Measurements from ENCODE around the gene LAMTOR2.

Gene LAMTOR2

GRCh38 chr1:156073740-156074139 lies 19.2 kb downstream of the LAMTOR2 start:
- in situ Hi-C loops (cut with MboI; ENCODE audit: low sequenced_read_pairs) = no loop called here

DNA sequence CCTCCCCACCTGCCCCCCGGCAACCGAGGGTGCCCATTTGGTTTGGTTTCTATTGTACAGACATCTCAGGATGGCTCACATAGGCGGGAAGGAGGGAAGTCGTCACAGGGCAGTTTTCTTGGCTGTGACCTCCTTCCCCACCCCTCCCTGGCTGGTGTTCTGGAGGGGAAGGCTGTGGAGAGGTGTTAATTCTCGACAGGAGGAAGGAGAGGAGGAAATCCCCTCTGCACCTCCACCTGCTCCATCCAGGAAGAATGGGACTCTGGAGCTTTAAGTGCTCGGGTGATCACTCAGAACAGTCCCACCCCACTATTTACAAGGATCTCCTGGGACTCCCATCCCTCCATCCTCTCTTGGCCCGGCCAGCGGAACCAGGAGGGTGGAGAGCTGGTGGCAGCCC lies 20.1 kb downstream of the LAMTOR2 start:
- in situ Hi-C loops (cut with MboI; ENCODE audit: low sequenced_read_pairs) = no loop called here

GRCh38 chr1:156075162-156075561 lies 20.6 kb downstream of the LAMTOR2 start:
- in situ Hi-C loops (cut with MboI; ENCODE audit: low sequenced_read_pairs) = no loop called here

GRCh38 chr1:156075775-156076204 lies 21.2 kb downstream of the LAMTOR2 start:
- in situ Hi-C loops (cut with MboI; ENCODE audit: low sequenced_read_pairs) = no loop called here

DNA sequence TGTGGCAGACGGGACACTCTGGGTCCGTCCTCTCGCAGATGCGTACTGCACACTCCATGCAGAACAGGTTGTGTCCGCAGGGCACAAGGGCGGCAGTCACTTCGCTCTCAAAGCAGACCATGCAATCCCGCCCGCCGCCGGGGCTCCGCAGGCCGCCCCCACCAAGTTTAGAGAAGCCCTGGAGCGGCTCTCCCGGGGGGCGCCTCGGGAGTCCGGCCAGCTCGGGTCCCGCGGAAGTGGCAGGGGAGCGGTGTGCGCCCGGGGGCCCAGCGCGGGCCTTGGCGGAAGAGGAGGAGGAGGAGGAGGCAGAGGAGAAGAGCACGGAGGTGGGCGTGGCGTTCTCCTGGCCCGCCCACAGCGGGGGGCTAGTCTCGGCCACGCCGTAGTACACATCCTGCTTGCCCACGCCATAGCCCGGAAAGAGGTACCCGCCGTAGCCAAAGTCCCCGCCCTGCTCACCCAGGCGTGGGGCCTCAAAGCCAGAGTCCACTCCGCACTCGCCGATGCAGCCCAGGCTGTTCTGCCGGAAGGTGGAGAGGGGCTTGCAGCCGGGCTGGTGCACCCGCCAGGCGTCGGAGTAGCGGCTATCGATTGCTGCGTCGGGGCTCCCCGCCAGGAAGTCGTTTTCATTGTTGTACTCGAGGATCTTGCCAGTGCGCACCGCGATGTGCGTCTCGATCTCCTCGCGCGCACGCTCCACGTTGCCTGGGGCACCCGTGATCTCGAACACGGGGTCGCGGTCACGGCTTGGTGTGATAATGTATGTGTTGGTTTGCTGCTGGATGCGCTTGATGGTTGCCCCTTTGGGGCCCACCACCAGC lies 22.2 kb downstream of the LAMTOR2 start:
- in situ Hi-C loops (cut with MboI; ENCODE audit: low sequenced_read_pairs) = no loop called here

DNA sequence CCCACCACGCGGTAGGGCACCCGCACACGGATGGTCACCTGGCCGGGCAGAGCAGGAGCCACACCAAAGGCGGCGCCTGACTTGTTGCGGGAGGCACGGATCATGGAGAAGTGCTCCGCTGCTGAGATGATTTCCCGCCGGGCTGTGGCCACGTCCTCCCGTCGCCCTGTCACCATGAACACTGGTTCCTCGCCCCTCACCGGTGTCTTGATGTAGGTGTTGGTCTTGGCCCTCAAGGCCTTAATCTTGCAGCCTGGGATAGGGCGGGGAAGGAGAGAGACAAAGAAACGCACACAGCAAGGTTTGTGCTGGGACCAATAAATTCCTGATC lies 22.8 kb downstream of the LAMTOR2 start:
- in situ Hi-C loops (cut with MboI; ENCODE audit: low sequenced_read_pairs) = no loop called here

DNA sequence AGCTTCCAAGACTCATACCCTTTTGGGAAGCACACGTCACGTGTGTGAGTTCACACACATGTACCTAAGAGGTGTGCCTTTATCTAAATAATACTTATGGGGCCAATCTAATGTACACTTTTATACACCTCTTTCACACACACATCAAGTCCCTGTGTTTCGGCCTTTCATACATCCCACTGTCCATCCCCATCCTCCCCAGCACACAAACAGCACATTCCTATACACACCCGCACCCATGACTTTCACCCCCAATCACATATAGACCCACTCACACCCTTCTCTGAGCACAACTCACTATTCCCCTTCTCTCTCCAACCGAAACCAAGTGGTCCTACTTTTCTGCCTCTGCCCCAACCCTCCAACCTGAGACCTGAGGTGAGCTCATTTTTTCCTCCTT lies 24.1 kb downstream of the LAMTOR2 start:
- in situ Hi-C loops (cut with MboI; ENCODE audit: low sequenced_read_pairs) = no loop called here

GRCh38 chr1:156079762-156080161 lies 25.2 kb downstream of the LAMTOR2 start:
- in situ Hi-C loops (cut with MboI; ENCODE audit: low sequenced_read_pairs) = no loop called here

- in situ Hi-C loops (cut with MboI; ENCODE audit: low sequenced_read_pairs) = no loop called here
These were observed 25.8 kb downstream of the LAMTOR2 start for GRCh38 chr1:156080241-156080862.

DNA sequence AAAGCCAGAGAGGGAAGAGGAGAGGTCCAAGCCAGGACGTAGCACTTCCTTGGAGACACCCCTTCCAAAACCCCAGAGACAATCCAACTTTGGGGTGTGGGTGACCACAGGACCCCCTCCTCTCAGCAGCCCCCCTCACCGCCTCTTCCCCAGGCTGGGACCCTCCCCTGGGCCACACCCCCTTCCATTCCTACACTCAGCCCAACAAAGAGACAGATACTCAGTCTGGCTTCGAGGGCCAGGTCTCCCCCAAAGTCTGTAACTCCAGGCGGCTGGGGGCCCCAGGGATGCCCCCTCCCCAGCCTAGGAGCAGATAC lies 26.2 kb downstream of the LAMTOR2 start:
- in situ Hi-C loops (cut with MboI; ENCODE audit: low sequenced_read_pairs) = no loop called here

DNA sequence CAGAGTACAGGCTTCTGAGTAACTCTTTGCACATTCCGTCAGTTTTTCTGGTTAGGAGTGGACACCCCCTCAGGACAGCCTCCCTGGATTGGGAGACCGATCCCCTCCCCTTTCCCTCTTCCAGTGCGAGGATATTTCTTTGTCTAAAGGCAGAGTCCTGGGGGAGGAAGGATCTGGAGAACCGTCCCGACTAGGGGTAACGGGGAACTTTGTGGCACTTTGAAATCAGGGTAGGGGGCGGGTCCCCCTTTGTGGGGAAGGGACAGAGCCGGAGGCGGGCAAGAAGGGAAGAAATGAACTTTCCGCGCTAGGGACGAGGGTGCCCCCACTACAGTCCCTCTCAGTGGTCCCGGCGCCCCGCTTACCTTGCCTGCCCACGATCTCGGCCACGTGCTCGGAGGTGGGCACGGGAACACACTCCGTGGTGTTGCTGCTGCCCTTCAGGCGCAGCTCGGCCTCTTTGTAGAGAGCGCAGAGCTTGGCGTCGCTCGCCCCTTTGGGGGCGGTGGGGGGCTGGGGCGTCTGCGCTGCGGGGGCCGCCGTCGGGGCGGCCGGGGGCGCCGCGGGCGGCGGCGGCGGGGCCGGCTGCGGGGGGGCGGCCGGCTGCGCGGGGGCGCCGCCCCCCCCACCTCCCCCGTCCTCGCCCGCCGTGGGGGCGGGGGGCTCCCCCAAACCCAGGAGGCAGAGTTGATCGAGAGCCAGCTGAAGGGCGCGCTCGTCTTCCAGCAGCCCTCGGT lies 26.8 kb downstream of the LAMTOR2 start:
- in situ Hi-C loops (cut with MboI; ENCODE audit: low sequenced_read_pairs) = no loop called here

DNA sequence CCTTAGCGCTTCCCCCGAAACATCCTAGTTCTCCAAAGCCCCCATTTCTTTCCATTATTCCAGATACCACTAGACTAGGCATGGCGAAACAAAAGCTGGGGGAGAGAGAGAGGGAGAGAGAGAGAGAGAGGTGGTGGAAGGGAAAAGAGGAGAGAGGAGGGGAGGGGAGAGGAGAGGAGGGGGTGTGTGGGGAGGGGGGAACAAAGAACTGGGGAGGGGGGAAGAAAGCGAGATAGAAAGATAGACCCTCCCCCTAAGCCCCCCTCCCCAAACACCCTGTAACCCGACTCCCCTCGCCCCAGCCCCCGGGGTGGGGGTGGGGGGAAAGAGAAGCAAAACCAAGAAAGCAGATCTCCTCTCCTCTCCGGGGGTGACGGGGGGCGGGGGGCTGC lies 27.3 kb downstream of the LAMTOR2 start:
- in situ Hi-C loops (cut with MboI; ENCODE audit: low sequenced_read_pairs) = no loop called here

DNA sequence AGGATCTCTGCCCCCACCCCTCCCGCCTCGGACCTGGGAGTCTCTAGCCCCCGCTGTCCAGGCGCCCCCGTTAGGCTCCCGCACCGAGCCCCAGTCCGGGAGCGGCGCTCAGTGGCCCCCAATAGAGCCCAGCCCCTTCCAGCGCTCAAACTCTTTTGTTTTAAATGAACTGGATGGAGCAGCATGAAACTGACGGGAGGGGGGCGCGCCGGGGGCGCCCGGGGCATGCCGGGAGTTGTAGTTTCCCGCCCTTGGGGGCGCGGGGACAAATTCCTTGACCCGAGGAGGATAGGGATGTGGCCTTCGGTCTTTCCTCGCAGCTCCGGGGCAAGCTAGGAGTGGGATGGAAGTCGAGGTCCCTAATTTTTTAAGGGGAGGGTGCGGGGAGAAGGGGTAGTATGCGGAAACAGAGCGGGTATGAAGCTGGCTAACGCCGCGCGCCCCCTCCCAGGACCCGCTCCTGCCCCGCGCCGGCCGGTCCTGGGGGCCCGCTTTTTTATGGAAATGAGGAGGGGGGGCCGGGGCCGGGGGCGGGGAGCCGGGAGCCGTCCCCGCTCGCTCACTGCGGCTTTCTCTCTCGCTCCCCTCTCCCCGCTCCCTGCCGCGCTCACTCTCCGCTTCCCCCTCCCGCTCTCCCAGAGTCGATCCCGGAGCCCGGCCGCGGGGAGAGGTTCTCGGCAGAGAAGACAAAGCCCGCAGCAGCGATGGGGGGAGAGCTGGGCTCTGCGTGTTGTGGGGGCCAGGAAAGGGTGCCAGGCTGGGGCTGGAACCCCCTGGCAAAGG lies 27.9 kb downstream of the LAMTOR2 start, which contains the start of gene MEX3A:
MEX3A (minus strand) TSS at position 157 of the 783 bp plus-strand sequence. CDS start 467 bp downstream, outside the sequence.
- in situ Hi-C loops (cut with MboI; ENCODE audit: low sequenced_read_pairs) = no loop called here

GRCh38 chr1:156083800-156084790 lies 29.5 kb downstream of the LAMTOR2 start:
- in situ Hi-C loops (cut with MboI; ENCODE audit: low sequenced_read_pairs) = no loop called here

DNA sequence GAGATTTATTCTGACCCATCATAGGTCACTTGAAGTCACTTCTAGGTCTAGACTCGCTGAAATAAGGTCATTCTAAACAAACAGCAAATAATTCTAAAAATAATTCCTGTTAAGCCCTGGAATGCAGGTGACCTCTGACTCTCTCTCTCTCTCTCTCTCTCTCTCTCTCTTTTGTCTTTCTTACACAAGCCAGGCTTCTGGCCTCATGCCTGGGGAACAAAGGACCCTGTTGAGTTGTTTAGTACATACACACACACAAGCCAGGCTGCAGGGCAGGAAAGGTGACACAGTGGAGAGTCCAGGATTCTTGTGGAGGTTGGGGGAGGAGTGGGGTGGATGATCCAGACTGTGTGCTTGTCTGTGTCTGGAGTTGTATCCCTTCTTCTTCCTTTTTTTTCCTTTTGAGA lies 31.7 kb downstream of the LAMTOR2 start:
- in situ Hi-C loops (cut with MboI; ENCODE audit: low sequenced_read_pairs) = no loop called here

GRCh38 chr1:156089704-156090103 lies 35.1 kb downstream of the LAMTOR2 start:
- in situ Hi-C loops (cut with MboI; ENCODE audit: low sequenced_read_pairs) = loop anchor here (5.0 kb wide), 1 partner anchor 43 kb away; no protein-coding TSS in a partner anchor

DNA sequence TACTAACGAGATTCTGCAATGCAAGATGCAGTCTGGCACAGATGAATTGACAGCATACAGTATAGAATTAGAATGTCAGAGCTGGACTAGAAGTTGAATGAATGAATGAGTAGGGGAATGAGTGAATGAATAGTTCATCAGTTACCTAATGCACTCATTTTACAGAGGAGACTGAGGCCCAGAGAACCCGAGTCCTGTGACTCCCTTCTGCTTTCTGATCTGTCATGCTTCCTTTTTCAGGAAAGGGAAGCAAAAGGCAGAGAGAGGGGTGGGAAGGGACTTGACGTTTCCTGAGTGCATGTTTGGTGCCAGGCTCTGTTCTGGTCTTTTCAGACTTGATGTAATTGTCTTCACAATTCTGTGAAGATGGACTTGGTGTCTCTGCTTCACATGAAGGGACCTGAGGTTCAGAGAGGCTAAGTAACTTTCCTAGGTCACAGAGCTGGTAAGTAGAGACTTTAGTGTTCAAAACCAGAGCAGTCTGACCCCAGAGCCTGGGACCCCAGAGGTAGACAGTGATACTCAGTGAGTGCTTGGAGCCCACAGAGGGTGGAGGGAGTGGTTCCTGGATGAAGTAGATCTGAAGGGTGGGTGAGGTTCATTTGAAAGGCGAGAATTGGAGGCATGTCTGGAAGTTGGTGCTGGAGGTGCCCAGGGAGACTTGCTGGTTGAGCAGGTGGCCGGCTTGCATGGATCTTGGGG lies 35.7 kb downstream of the LAMTOR2 start:
- in situ Hi-C loops (cut with MboI; ENCODE audit: low sequenced_read_pairs) = loop anchor here (5.0 kb wide), 1 partner anchor 42 kb away; no protein-coding TSS in a partner anchor

DNA sequence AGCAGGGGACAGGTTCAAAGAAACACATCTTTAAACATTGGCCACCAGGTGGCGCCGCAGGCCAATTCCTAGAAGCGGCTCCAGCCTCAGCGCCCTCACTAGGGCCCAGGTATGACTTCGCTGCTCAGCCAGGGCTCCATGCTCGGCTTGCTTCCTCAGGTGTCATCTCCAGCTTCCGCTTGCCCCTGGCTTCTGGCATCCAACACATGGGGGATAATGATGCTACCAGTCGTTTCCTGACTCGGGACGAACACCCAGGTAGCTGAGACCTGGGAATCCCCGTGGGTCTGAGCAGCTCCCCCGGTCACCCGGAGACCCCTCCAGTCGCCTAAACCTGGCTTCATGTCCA lies 36.2 kb downstream of the LAMTOR2 start:
- in situ Hi-C loops (cut with MboI; ENCODE audit: low sequenced_read_pairs) = loop anchor here (5.0 kb wide), 1 partner anchor 41 kb away; no protein-coding TSS in a partner anchor

DNA sequence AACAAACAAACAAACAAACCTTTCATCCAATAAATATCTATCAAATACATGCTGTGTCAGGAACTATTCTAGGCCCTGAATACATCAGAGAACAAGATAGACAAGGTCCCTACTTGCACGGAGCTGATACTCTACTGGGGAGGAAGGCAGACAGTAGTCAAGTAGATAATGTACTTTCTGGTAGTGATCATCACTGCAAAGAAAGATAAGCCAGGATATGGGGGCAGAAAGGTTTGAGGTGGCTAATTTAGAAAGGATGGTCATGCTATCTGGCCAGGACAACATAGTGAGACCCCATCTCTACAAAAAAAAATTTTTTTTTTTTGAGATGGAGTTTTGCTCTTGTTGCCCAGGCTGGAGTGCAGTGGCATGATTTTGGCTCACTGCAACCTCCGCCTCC lies 37.0 kb downstream of the LAMTOR2 start:
- in situ Hi-C loops (cut with MboI; ENCODE audit: low sequenced_read_pairs) = loop anchor here (5.0 kb wide), 1 partner anchor 41 kb away; no protein-coding TSS in a partner anchor

Data from HL-60/S4 treated with retinoic acid at 250 ng/mL for 4 days and 3 days (cell line).